Measurements from ENCODE around the gene CXCR4. TPM values are rescaled to one million over a fixed set of nuclear protein-coding genes. Genes with fewer than 3 reads are reported as not detected.

The CXCR4 gene
- polyA plus RNA-seq, 1 donor from 2014 or later: 0.50 TPM

GRCh38 chr2:136106505-136106904, 11.4 kb downstream of the CXCR4 start:
- Histone ChIP-seq H3K79me2 (replicated peaks; ENCODE audit: insufficient read depth, low read length) (no peaks in the 10 kb centered on the region), H2AFZ (ENCODE audit: low read depth, low read length) (no peak overlapping the region), H3K4me3 (ENCODE audit: low read length) (no peak overlapping the region), H4K20me1 (ENCODE audit: insufficient read depth) (no peaks in the 10 kb centered on the region), H3K27me3 (ENCODE audit: insufficient read depth, low read depth, low read length) (no peaks in the 10 kb centered on the region), H3K27ac (ENCODE audit: low read length) (no peak overlapping the region), H3K9me3 (ENCODE audit: low read length) (no peaks in the 10 kb centered on the region), H3F3A (ENCODE audit: insufficient read depth, low read length, poor library complexity, severe bottlenecking) (no peaks in the 10 kb centered on the region), H3K9ac (ENCODE audit: low read length) (no peak overlapping the region), H3K4me2 (ENCODE audit: low read length) (no peak overlapping the region), H3K36me3 (ENCODE audit: insufficient read depth, low read length) (no peaks in the 10 kb centered on the region), H3K9me2 (ENCODE audit: insufficient read depth, low read length) (no peaks in the 10 kb centered on the region)
- TF ChIP-seq SMC3 (conservative IDR thresholded peaks at IDR 0.05; ENCODE audit: poor library complexity) (no peak), POLR2AphosphoS5 (IDR thresholded peaks at IDR 0.05) (no peak), RAD21 (conservative IDR thresholded peaks at IDR 0.05) (no peak), REST (IDR thresholded peaks at IDR 0.05; ENCODE audit: borderline replicate concordance) (no peak), EZH2 (IDR thresholded peaks at IDR 0.05; ENCODE audit: borderline replicate concordance, insufficient read depth, low read length, poor library complexity, severe bottlenecking) (no peak), TAF1 (IDR thresholded peaks at IDR 0.05; ENCODE audit: low read depth) (no peak), MXI1 (conservative IDR thresholded peaks at IDR 0.05; ENCODE audit: poor library complexity, severe bottlenecking) (no peak), CTCF (IDR thresholded peaks at IDR 0.05; ENCODE audit: poor library complexity, severe bottlenecking) (no peak), EP300 (conservative IDR thresholded peaks at IDR 0.05; ENCODE audit: poor library complexity, severe bottlenecking) (no peak)

GRCh38 chr2:136104977-136105376, 13.0 kb downstream of the CXCR4 start:
- H3K9me2 ChIP-seq (ENCODE audit: insufficient read depth, low read length): no peaks in the 10 kb centered on the region
- no peak overlapping the region for H3K4me3 ChIP-seq (ENCODE audit: low read length)
- TF ChIP-seq POLR2AphosphoS5 (IDR thresholded peaks at IDR 0.05) (no peak), CTCF (IDR thresholded peaks at IDR 0.05; ENCODE audit: poor library complexity, severe bottlenecking) (no peak), EZH2 (IDR thresholded peaks at IDR 0.05; ENCODE audit: borderline replicate concordance, insufficient read depth, low read length, poor library complexity, severe bottlenecking) (no peak), EP300 (conservative IDR thresholded peaks at IDR 0.05; ENCODE audit: poor library complexity, severe bottlenecking) (no peak), TAF1 (IDR thresholded peaks at IDR 0.05; ENCODE audit: low read depth) (no peak), MXI1 (conservative IDR thresholded peaks at IDR 0.05; ENCODE audit: poor library complexity, severe bottlenecking) (no peak), SMC3 (conservative IDR thresholded peaks at IDR 0.05; ENCODE audit: poor library complexity) (no peak), RAD21 (conservative IDR thresholded peaks at IDR 0.05) (no peak), REST (IDR thresholded peaks at IDR 0.05; ENCODE audit: borderline replicate concordance) (no peak)
- H3K79me2 ChIP-seq (replicated peaks; ENCODE audit: insufficient read depth, low read length): no peaks in the 10 kb centered on the region
- no peaks in the 10 kb centered on the region for H4K20me1 ChIP-seq (ENCODE audit: insufficient read depth)
- H3K4me2 ChIP-seq (ENCODE audit: low read length): no peak overlapping the region
- no peaks in the 10 kb centered on the region for H3F3A ChIP-seq (ENCODE audit: insufficient read depth, low read length, poor library complexity, severe bottlenecking)
- H3K36me3 ChIP-seq (ENCODE audit: insufficient read depth, low read length): no peaks in the 10 kb centered on the region
- H3K9ac ChIP-seq (ENCODE audit: low read length): no peak overlapping the region
- no peak overlapping the region for H3K27ac ChIP-seq (ENCODE audit: low read length)
- no peak overlapping the region for H2AFZ ChIP-seq (ENCODE audit: low read depth, low read length)
- no peaks in the 10 kb centered on the region for H3K27me3 ChIP-seq (ENCODE audit: insufficient read depth, low read depth, low read length)
- no peaks in the 10 kb centered on the region for H3K9me3 ChIP-seq (ENCODE audit: low read length)
